GM12873 (cell line): ENCODE data around the gene WNT3.

Experiments used
- CTCF ChIP-seq: IDR thresholded peaks from 2 replicates; pipeline ENCODE4 v1.5.1; 2012; ENCODE audit warnings: low read depth, mild to moderate bottlenecking, moderate library complexity, low read length, control low read depth; ENCODE audit not compliant: insufficient read depth; ENCODE audit errors: missing control alignments

The WNT3 gene

GRCh38 chr17:46818316-46818928 is at the start of gene WNT3:
TSS of gene WNT3 (minus strand) at chr17:46818692. CDS start at chr17:46818597, 95 bp downstream.
- TF ChIP-seq CTCF: no peak

GRCh38 chr17:46866747-46867146 is 48.3 kb upstream of the WNT3 start:
- no peak for TF ChIP-seq CTCF

- no peak for TF ChIP-seq CTCF
Measured at GRCh38 chr17:46866325-46866724, 47.8 kb upstream of the WNT3 start.

GRCh38 chr17:46865100-46865499 is 46.6 kb upstream of the WNT3 start:
- TF ChIP-seq CTCF: no peak

- no peak for TF ChIP-seq CTCF
Measured at GRCh38 chr17:46863383-46864121, 45.1 kb upstream of the WNT3 start.

- no peak for TF ChIP-seq CTCF
Measured at GRCh38 chr17:46862949-46863348, 44.5 kb upstream of the WNT3 start.

GRCh38 chr17:46859996-46860395 is 41.5 kb upstream of the WNT3 start:
- TF ChIP-seq CTCF: no peak
